OCI-LY7 (cell line): Measurements from ENCODE around the gene OR10A3. TPM values are rescaled to one million over a fixed set of nuclear protein-coding genes. Genes with fewer than 3 reads are reported as not detected.

ENCODE experiments used
- BruUV-seq: library from RNA; stranded (reverse); fragments of 400-500 nt; replicated peaks from 2 replicates; lab custom pipeline; 2021; lab: Mats Ljungman, UMichigan
- CTCF ChIA-PET: fragments of 300-600 bp; sonication (Branson Sonifier 250); formaldehyde crosslinking; loops from one replicate; lab custom pipeline; 2022; ENCODE audit warnings: antibody characterized with exemption; ENCODE audit not compliant: unreplicated experiment; lab: Charles Lee
- POLR2A ChIA-PET: fragments of 300-600 bp; sonication (Branson Sonifier 250); formaldehyde crosslinking; loops from one replicate; lab custom pipeline; 2022; ENCODE audit warnings: antibody characterized with exemption; lab: Charles Lee
- DNase-seq: peaks from one replicate; pipeline ENCODE4 v3.0.0-alpha.2; 2015; ENCODE audit warnings: low spot score
- H2AFZ ChIP-seq: fragments of 200-600 bp; sonication (generic), shearing (Covaris generic); 2 replicates; pipeline ENCODE4 v1.6.1; 2014; ENCODE audit warnings: mild to moderate bottlenecking, antibody characterized with exemption, low read length, moderate library complexity
- H3K27ac ChIP-seq: fragments of 200-600 bp; sonication (generic); 2 replicates; pipeline ENCODE4 v1.5.1; 2014; ENCODE audit warnings: mixed run types, low read depth, mild to moderate bottlenecking, moderate library complexity, low read length, inconsistent platforms; ENCODE audit not compliant: poor library complexity, severe bottlenecking
- H3K36me3 ChIP-seq: fragments of 200-600 bp; sonication (generic); 2 replicates; pipeline ENCODE4 v1.6.1; 2014; ENCODE audit warnings: mild to moderate bottlenecking, antibody characterized with exemption, low read length, moderate library complexity, mixed read lengths; ENCODE audit not compliant: insufficient read depth
- H3K4me1 ChIP-seq: fragments of 200-600 bp; sonication (generic); 2 replicates; pipeline ENCODE4 v1.5.1; 2014; ENCODE audit warnings: mild to moderate bottlenecking, low read length; ENCODE audit not compliant: insufficient read depth, poor library complexity, severe bottlenecking
- H3K4me2 ChIP-seq: fragments of 200-600 bp; sonication (generic); 2 replicates; pipeline ENCODE4 v1.6.1; 2014; ENCODE audit warnings: mild to moderate bottlenecking, low read length
- H3K4me3 ChIP-seq: fragments of 200-600 bp; sonication (generic); 2 replicates; pipeline ENCODE4 v1.5.1; 2014; ENCODE audit warnings: mild to moderate bottlenecking, low read depth, low read length; ENCODE audit not compliant: poor library complexity, severe bottlenecking
- H3K79me2 ChIP-seq: fragments of 200-600 bp; sonication (generic); 2 replicates; pipeline ENCODE4 v1.6.1; 2016; ENCODE audit warnings: low read depth, mild to moderate bottlenecking, low read length, moderate library complexity, mixed read lengths; ENCODE audit not compliant: insufficient read depth
- H3K9me2 ChIP-seq: fragments of 200-600 bp; sonication (generic); 2 replicates; pipeline ENCODE4 v1.6.1; 2016; ENCODE audit warnings: mild to moderate bottlenecking, low read length, mixed read lengths; ENCODE audit not compliant: insufficient read depth
- H3K9me3 ChIP-seq: fragments of 200-600 bp; sonication (generic); 2 replicates; pipeline ENCODE4 v1.6.1; 2014; ENCODE audit warnings: mild to moderate bottlenecking, mixed run types, low read length, mixed read lengths
- H4K20me1 ChIP-seq: fragments of 200-600 bp; sonication (generic); 2 replicates; pipeline ENCODE4 v1.6.1; 2014; ENCODE audit warnings: mild to moderate bottlenecking, antibody characterized with exemption, low read length, moderate library complexity, mixed read lengths; ENCODE audit not compliant: insufficient read depth
- EZH2phosphoT487 ChIP-seq: fragments of 200-600 bp; sonication (generic); IDR thresholded peaks from 2 replicates; pipeline ENCODE4 v1.6.1; 2018; ENCODE audit warnings: low read depth, borderline replicate concordance, mild to moderate bottlenecking, mixed run types, antibody characterized with exemption, low read length, moderate library complexity, mixed read lengths
- intact Hi-C: fragments of 100-400 bp; cut with micrococcal nuclease; formaldehyde crosslinking; loops from one replicate; pipeline ENCODE4 v1.10.0; 2022; ENCODE audit not compliant: unreplicated experiment
- total RNA-seq, 2 experiments: library from RNA; depleted of rRNA in 1 of 2; stranded (reverse); fragments of >200 nt in 1 of 2; shearing (Covaris generic) in 1 of 2; gene quantifications; 2 replicates each; pipeline ENCODE4 v1.2.3, GENCODE V29; 2014 to 2022
- TF ChIP-seq, protein P1 (sequence below): fragments of 200-600 bp; sonication (generic); conservative IDR thresholded peaks from 2 replicates; pipeline ENCODE4 v1.5.1; 2014; ENCODE audit warnings: mild to moderate bottlenecking, antibody characterized with exemption, low read length, moderate library complexity, mixed read lengths

The OR10A3 gene
- total RNA-seq, 2 experiments from 2014 or later: not detected

DNA sequence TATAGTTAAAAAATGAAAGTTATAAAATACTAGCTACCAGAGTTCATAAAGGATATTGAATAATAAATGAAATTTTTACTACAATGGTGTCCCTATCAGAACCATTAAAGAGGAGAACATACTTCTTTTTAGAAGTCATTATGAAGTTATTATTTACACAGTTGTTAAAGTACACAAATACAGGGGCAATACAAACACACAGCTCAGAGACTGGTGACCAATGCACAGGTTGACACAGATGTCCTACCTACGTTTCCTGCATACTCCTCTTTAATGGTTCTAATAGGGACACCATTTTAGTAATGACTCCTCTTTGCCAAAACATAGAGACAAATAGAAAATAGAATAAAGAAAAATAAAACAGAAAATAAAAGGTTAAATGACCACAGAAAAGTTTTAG, 13.7 kb upstream of the OR10A3 start:
- H3K79me2 ChIP-seq: no peaks in the 10 kb centered on the region
- CTCF ChIA-PET: no interaction called here
- intact Hi-C loops: no loop called here
- no peaks in the 10 kb centered on the region for H3K4me1 ChIP-seq
- no peak overlapping the region for H3K4me3 ChIP-seq
- H3K27ac ChIP-seq: no peak overlapping the region
- H4K20me1 ChIP-seq: no peaks in the 10 kb centered on the region
- no peaks in the 10 kb centered on the region for H3K9me2 ChIP-seq
- no peak overlapping the region for H2AFZ ChIP-seq
- BruUV-seq: no TSS peak
- POLR2A ChIA-PET: no interaction called here
- H3K36me3 ChIP-seq: no peaks in the 10 kb centered on the region
- DNase-seq: no peak
- no peak overlapping the region for H3K4me2 ChIP-seq
- peaks cover 6% of the 10 kb centered on the region; the same call in 1 of the 2 replicates for H3K9me3 ChIP-seq
- no peak for TF ChIP-seq EZH2phosphoT487
- TF ChIP-seq, protein P1, sequence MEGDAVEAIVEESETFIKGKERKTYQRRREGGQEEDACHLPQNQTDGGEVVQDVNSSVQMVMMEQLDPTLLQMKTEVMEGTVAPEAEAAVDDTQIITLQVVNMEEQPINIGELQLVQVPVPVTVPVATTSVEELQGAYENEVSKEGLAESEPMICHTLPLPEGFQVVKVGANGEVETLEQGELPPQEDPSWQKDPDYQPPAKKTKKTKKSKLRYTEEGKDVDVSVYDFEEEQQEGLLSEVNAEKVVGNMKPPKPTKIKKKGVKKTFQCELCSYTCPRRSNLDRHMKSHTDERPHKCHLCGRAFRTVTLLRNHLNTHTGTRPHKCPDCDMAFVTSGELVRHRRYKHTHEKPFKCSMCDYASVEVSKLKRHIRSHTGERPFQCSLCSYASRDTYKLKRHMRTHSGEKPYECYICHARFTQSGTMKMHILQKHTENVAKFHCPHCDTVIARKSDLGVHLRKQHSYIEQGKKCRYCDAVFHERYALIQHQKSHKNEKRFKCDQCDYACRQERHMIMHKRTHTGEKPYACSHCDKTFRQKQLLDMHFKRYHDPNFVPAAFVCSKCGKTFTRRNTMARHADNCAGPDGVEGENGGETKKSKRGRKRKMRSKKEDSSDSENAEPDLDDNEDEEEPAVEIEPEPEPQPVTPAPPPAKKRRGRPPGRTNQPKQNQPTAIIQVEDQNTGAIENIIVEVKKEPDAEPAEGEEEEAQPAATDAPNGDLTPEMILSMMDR: no peak

DNA sequence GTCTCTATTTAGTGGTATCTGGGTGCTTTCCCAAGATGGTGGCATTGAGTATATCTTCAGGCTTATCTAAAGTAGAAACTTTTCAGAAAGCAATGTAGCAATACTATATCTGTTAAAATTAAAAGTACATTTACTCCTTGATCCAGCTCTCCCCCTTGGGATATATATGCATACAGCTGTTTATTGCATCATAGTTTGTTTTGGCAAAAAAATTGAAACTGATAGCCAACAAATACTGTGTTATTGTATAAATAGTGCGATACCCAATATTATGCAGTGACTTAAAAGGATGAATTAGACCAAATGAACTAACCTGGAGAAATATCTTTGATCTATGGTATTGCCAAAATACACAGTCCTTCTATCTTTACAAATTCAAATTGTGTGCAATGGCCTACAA, 8.4 kb upstream of the OR10A3 start:
- TF ChIP-seq, protein P1: no peak
- no peak for TF ChIP-seq EZH2phosphoT487
- ChIA-PET CTCF (no interaction called here), POLR2A (interaction anchor here (0.6 to 1.4 kb wide), 3 partner anchors 10 to 96 kb away, joined by 3 to 4 read pairs (median 3); no protein-coding TSS in a partner anchor)
- H2AFZ ChIP-seq: no peak overlapping the region
- no peak overlapping the region for H3K4me3 ChIP-seq
- H4K20me1 ChIP-seq: no peaks in the 10 kb centered on the region
- H3K9me2 ChIP-seq: no peaks in the 10 kb centered on the region
- BruUV-seq: no TSS peak
- intact Hi-C loops: no loop called here
- no peaks in the 10 kb centered on the region for H3K36me3 ChIP-seq
- H3K4me1 ChIP-seq: no peaks in the 10 kb centered on the region
- no peak overlapping the region for H3K4me2 ChIP-seq
- no peaks in the 10 kb centered on the region for H3K9me3 ChIP-seq
- DNase-seq: no peak
- no peaks in the 10 kb centered on the region for H3K79me2 ChIP-seq
- H3K27ac ChIP-seq: no peak overlapping the region

DNA sequence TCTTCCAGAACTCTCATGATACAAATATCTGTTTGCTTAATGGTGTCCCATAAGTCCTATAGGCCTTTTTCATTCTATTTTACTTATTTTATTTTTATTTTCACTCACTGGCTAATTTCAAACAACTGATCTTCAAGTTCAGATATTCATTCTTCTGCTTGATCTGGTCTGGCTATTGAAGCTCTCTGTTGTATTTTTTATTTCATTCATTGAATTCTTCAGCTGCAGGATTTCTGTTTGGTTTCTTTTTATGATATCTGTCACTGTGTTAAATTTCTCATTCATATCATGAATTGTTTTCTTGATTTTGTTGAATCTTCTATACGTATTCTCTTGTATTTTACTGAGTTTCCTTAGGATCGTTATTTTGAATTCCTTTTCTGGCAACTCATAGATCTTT, 2.6 kb upstream of the OR10A3 start:
- no peaks in the 10 kb centered on the region for H3K4me1 ChIP-seq
- no peak overlapping the region for H3K4me2 ChIP-seq
- peaks cover 24% of the 10 kb centered on the region for H3K9me3 ChIP-seq
- H3K27ac ChIP-seq: no peak overlapping the region
- no peaks in the 10 kb centered on the region for H3K36me3 ChIP-seq
- CTCF ChIA-PET: no interaction called here
- H3K9me2 ChIP-seq: no peaks in the 10 kb centered on the region
- no peak overlapping the region for H3K4me3 ChIP-seq
- BruUV-seq: no TSS peak
- H2AFZ ChIP-seq: no peak overlapping the region
- intact Hi-C loops: no loop called here
- POLR2A ChIA-PET: interaction anchor here (0.6 kb wide), 1 partner anchor 1160 kb away, joined by 3 read pairs; no protein-coding TSS in a partner anchor
- TF ChIP-seq, protein P1: no peak
- TF ChIP-seq EZH2phosphoT487: no peak
- H4K20me1 ChIP-seq: no peaks in the 10 kb centered on the region
- no peaks in the 10 kb centered on the region for H3K79me2 ChIP-seq
- no peak for DNase-seq
